Measurements from ENCODE around the gene USP26.
"Not testable (repeated sequence)": the region's sequence is repeated elsewhere in the genome, so short reads cannot be mapped to it uniquely, and the experiment has no call there.

Gene USP26

GRCh38 chrX:133007458-133007857 lies 89.5 kb downstream of the USP26 start:
- DNase-seq: no peak

DNA sequence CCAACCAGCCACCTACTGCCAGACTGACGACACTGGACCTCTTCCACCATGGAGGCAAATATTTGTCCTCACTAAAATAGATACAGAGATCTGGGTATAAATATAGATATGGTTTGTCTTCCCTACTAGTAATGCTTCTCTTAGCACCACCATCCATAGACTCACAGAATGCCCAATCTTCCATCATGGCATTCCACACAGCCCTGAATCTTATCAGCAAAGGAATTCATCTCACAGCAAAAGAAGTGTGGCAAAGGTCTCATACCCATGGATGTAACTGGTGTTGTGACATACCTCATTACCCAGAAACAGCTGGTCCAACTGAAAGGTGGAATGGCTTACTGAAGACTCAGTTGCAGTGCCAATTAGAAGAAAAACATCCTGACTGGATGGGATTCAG lies 91.3 kb downstream of the USP26 start:
- DNase-seq: no peak

DNA sequence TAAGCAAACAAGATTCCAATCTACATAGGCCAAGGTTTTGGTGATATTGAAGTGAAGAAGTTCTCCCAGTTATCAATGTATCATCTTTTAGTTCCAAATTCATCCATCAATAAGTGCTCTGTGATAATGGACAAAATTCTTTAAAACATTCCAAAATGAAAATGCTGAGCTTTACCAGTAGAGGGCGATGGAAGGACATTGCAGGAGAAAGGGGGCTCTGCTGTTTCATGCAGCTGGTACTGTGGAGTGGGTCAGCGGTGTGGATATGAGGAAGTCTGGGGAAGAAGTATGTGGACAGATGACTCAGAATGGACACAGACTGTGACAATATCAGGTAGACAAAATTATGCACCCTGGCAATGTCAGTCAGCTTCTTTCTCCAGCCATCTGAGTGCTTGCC lies 91.9 kb downstream of the USP26 start:
- DNase-seq: peak in 1 of 3 experiments; percentile 38

DNA sequence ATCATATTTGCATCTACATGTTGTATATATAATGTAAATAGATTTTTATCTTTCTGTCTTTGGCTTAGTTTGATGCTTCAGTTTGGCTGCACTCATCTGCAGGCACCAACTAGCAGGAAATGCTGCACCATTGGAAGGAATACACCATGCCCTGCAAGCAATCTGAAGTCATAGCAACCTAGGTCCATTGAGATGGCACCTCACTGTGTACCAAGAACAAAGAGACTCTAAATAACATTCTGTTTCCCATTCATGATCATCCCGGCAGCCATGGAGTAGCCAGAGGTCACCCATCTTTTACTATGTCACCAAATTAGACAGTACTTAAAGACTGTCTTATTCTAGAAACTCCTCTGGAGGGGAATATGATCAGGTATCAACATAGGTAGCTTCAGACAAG lies 97.7 kb downstream of the USP26 start:
- DNase-seq: peak in 1 of 3 experiments; percentile 26

DNA sequence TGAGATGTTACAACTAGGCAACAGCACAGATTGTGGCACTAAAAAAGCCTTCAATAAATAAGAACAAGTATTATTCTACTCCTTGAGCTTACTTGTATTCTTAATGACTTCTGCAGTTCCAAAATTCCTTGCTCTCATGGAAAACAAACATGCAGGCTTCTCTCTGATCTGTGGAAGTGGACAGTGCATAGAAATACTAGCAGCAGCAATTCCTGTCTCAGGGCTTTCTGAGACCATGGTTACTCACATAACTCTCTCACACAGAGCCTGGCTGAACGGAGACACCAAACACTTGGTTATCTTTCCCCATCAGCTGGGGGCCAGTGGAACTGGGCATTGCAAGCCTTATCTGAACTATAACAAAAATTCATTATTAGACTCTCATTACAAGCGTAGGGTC lies 106.1 kb downstream of the USP26 start:
- no peak for DNase-seq

DNA sequence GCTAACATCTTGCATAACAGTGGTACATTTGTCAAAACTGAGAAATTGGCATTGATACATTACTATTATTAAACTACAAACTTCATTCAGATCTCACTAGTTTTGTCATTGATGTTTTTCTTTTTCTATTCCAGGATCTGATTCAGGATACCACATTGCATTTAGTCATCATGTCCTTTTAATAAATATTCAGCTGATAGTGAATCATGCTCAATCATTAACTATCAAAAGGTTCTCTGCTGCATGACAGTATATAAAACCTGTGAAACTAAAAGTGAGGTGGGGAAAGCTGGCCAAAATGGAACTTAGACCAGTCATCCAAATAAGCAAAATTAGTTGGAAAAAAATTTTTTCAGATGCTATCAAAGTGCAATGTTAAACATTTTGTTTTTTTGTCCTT lies 110.4 kb downstream of the USP26 start:
- no peak for DNase-seq

DNA sequence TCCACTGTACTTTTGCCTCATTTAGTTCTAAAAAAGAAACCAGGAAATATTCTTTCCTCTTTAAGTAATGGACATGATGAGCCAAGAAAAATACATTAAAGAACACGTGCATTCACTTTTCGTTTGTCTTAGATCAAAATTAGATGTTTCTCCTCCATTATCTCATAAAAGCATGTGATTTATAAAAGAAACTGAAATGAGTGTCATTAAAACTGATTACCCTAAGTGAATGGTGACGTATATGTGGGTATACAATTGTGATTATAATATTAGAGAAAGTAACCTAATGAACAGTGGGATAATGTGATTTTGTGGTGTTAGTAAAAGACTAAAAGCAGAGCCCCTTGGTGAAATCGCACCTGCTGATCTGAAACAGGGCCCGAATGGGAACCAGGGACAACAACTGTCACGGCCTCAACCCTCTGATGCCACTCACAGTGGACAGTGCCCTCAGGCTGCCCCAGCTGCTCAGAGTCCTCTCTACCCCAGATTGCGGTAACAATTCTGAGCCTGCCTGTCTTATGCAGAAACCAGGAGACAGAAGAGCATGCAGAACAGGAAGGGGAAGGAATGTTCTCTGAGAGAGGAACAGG lies 112.8 kb downstream of the USP26 start:
- no peak for DNase-seq

DNA sequence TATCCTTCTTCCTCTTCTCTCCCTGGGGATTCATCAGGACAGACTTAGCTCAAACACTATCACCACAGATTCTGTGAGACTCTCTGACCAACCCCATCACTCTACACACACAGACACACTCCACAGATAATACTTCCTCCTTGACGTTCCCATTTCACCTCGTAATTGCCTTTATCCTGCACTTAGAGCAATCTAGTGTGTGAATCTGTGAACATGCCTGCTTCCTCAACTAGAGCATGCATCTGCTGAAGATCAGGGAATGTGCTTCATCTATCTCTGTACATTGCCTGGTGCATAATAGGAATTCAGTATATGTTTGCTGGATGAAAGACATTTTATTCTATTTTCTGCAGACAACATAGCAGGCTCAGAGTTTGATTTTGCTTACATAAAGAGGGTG lies 113.4 kb downstream of the USP26 start:
- DNase-seq: no peak

GRCh38 chrX:132980035-132980434 lies 116.9 kb downstream of the USP26 start:
- not testable (repeated sequence) for DNase-seq

All from NCI-H1417 (cell line).